H9 (cell line): Measurements from ENCODE around the gene FANCC. TPM values are rescaled to one million over a fixed set of nuclear protein-coding genes. Genes with fewer than 3 reads are reported as not detected.

Experiments used
- DNase-seq: peaks from one replicate; pipeline ENCODE4 v3.0.0-alpha.2; 2017
- H2AFZ ChIP-seq: one replicate; pipeline ENCODE4 v1.6.1; 2013; ENCODE audit warnings: mild to moderate bottlenecking, low read length, control low read depth, moderate library complexity
- H2AK5ac ChIP-seq: 2 replicates; pipeline ENCODE4 v1.6.1; 2013; ENCODE audit warnings: low read length, control low read depth, mixed read lengths; ENCODE audit not compliant: insufficient read length
- H2BK120ac ChIP-seq: one replicate; pipeline ENCODE4 v1.6.1; 2013; ENCODE audit warnings: low read depth, mild to moderate bottlenecking, low read length, control low read depth, inconsistent platforms; ENCODE audit not compliant: poor library complexity, severe bottlenecking
- H2BK12ac ChIP-seq: 2 replicates; pipeline ENCODE4 v1.6.1; 2013; ENCODE audit warnings: low read length, control low read depth, mixed read lengths, low read depth; ENCODE audit not compliant: insufficient read length
- H2BK15ac ChIP-seq: 2 replicates; pipeline ENCODE4 v1.6.1; 2013; ENCODE audit warnings: low read depth, low read length, control low read depth
- H2BK20ac ChIP-seq: one replicate; pipeline ENCODE4 v1.6.1; 2013; ENCODE audit warnings: low read depth, mild to moderate bottlenecking, low read length, control low read depth, inconsistent platforms; ENCODE audit not compliant: poor library complexity, severe bottlenecking
- H2BK5ac ChIP-seq: 2 replicates; pipeline ENCODE4 v1.6.1; 2013; ENCODE audit warnings: low read length, control low read depth, mixed read lengths; ENCODE audit not compliant: insufficient read length
- H3K14ac ChIP-seq: 2 replicates; pipeline ENCODE4 v1.6.1; 2013; ENCODE audit warnings: low read length, control low read depth; ENCODE audit not compliant: insufficient read depth
- H3K18ac ChIP-seq: 2 replicates; pipeline ENCODE4 v1.6.1; 2013; ENCODE audit warnings: low read depth, mild to moderate bottlenecking, mixed read lengths, low read length, control low read depth; ENCODE audit not compliant: insufficient read length
- H3K23ac ChIP-seq: 2 replicates; pipeline ENCODE4 v1.6.1; 2013; ENCODE audit warnings: low read length, control low read depth, mixed read lengths, low read depth; ENCODE audit not compliant: insufficient read length
- H3K23me2 ChIP-seq: 2 replicates; pipeline ENCODE4 v1.6.1; 2013; ENCODE audit warnings: low read depth, mild to moderate bottlenecking, mixed read lengths, low read length, control low read depth; ENCODE audit not compliant: insufficient read length, poor library complexity, severe bottlenecking
- H3K27ac ChIP-seq: 2 replicates; pipeline ENCODE4 v1.5.1; 2013; ENCODE audit warnings: low read length, control low read depth, mixed read lengths, low read depth; ENCODE audit not compliant: insufficient read length
- H3K27me3 ChIP-seq: 2 replicates; pipeline ENCODE4 v1.6.1; 2013; ENCODE audit warnings: low read length, control low read depth, inconsistent platforms; ENCODE audit not compliant: insufficient read depth
- H3K4ac ChIP-seq: 2 replicates; pipeline ENCODE4 v1.6.1; 2013; ENCODE audit warnings: low read depth, mild to moderate bottlenecking, control low read depth, inconsistent platforms, low read length, moderate library complexity
- H3K4me1 ChIP-seq: 2 replicates; pipeline ENCODE4 v1.6.1; 2013; ENCODE audit warnings: low read length, control low read depth, inconsistent platforms; ENCODE audit not compliant: insufficient read depth
- H3K4me2 ChIP-seq: 2 replicates; pipeline ENCODE4 v1.6.1; 2013; ENCODE audit warnings: low read length, control low read depth, mixed read lengths; ENCODE audit not compliant: insufficient read length, insufficient read depth
- H3K56ac ChIP-seq: 2 replicates; pipeline ENCODE4 v1.6.1; 2013; ENCODE audit warnings: low read depth, mild to moderate bottlenecking, mixed read lengths, low read length, control low read depth; ENCODE audit not compliant: insufficient read length
- H3K79me1 ChIP-seq: 2 replicates; pipeline ENCODE4 v1.6.1; 2013; ENCODE audit warnings: low read depth, mild to moderate bottlenecking, moderate library complexity, low read length, control low read depth, inconsistent platforms; ENCODE audit not compliant: insufficient read depth, poor library complexity, severe bottlenecking
- H3K79me2 ChIP-seq: 2 replicates; pipeline ENCODE4 v1.6.1; 2013; ENCODE audit warnings: low read length, control low read depth, inconsistent platforms; ENCODE audit not compliant: insufficient read depth
- H3K9ac ChIP-seq: 2 replicates; pipeline ENCODE4 v1.6.1; 2013; ENCODE audit warnings: low read length, control low read depth, mixed read lengths; ENCODE audit not compliant: insufficient read length; ENCODE audit errors: extremely low read depth
- H3K9me3 ChIP-seq: one replicate; pipeline ENCODE4 v1.6.1; 2013; ENCODE audit warnings: low read depth, low read length, inconsistent platforms; ENCODE audit not compliant: control insufficient read depth
- H3T11ph ChIP-seq: one replicate; pipeline ENCODE4 v1.6.1; 2013; ENCODE audit warnings: mild to moderate bottlenecking, low read length, control low read depth, inconsistent platforms
- H4K20me1 ChIP-seq: one replicate; pipeline ENCODE4 v1.6.1; 2013; ENCODE audit not compliant: control insufficient read depth, insufficient read length, insufficient read depth
- H4K5ac ChIP-seq: 2 replicates; pipeline ENCODE4 v1.6.1; 2013; ENCODE audit warnings: low read depth, mild to moderate bottlenecking, mixed read lengths, low read length, control low read depth; ENCODE audit not compliant: insufficient read length
- H4K8ac ChIP-seq: replicated peaks from 2 replicates; pipeline ENCODE4 v1.6.1; 2013; ENCODE audit warnings: low read length, control low read depth, mixed read lengths, low read depth; ENCODE audit not compliant: insufficient read length
- H4K91ac ChIP-seq: 2 replicates; pipeline ENCODE4 v1.6.1; 2013; ENCODE audit warnings: low read depth, mild to moderate bottlenecking, moderate library complexity, mixed read lengths, low read length, control low read depth; ENCODE audit not compliant: insufficient read length
- H3K27ac Mint-ChIP-seq, 3 experiments: 2 replicates in 2 of 3; 3 replicates in 1 of 3; pipeline ENCODE4 v1.8.0; 2020 to 2021; ENCODE audit warnings: mixed read lengths in 3 of 3, mild to moderate bottlenecking in 1 of 3, moderate library complexity in 1 of 3
- H3K27me3 Mint-ChIP-seq: 2 replicates; pipeline ENCODE4 v1.8.0; 2021; ENCODE audit warnings: low read depth, mild to moderate bottlenecking, moderate library complexity, mixed read lengths
- H3K36me3 Mint-ChIP-seq, 3 experiments: 2 replicates in 2 of 3; 3 replicates in 1 of 3; pipeline ENCODE4 v1.8.0; 2020 to 2021; ENCODE audit warnings: low read depth in 3 of 3, mixed read lengths in 3 of 3; ENCODE audit not compliant: insufficient read depth in 1 of 3
- H3K4me1 Mint-ChIP-seq, 2 experiments: 2 replicates each; pipeline ENCODE4 v1.8.0; 2020; ENCODE audit warnings: mixed read lengths in 2 of 2
- H3K4me3 Mint-ChIP-seq, 2 experiments: 2 replicates in 1 of 2; 3 replicates in 1 of 2; pipeline ENCODE4 v1.8.0; 2020 to 2021; ENCODE audit warnings: mild to moderate bottlenecking in 2 of 2, mixed read lengths in 2 of 2, moderate library complexity in 1 of 2
- H3K9me3 Mint-ChIP-seq, 2 experiments: 2 replicates in 1 of 2; 3 replicates in 1 of 2; pipeline ENCODE4 v1.8.0; 2020; ENCODE audit warnings: mild to moderate bottlenecking in 2 of 2, mixed read lengths in 2 of 2, moderate library complexity in 1 of 2
- CTCF ChIP-seq: fragments of 200-600 bp; sonication (generic); conservative IDR thresholded peaks from 3 replicates; pipeline ENCODE4 v1.8.0; 2021; ENCODE audit warnings: antibody characterized with exemption, mild to moderate bottlenecking
- WGBS: extraction: QIAGEN DNeasy Blood & Tissue Kit; methylation state at CpG from one replicate; pipeline ENCODE4 v1.1.7; 2013; ENCODE audit warnings: missing lambda C conversion rate, low lambda C conversion rate, mixed read lengths; ENCODE audit not compliant: insufficient read length; ENCODE audit errors: extremely low coverage; 5-methylcytosine and 5-hydroxymethylcytosine counted together
- total RNA-seq: library from RNA; stranded (reverse); gene quantifications from 2 replicates; pipeline ENCODE4 v1.2.1, GENCODE V29; 2021

The FANCC gene
- total RNA-seq, 1 experiment from 2014 or later = 14.6 TPM

DNA sequence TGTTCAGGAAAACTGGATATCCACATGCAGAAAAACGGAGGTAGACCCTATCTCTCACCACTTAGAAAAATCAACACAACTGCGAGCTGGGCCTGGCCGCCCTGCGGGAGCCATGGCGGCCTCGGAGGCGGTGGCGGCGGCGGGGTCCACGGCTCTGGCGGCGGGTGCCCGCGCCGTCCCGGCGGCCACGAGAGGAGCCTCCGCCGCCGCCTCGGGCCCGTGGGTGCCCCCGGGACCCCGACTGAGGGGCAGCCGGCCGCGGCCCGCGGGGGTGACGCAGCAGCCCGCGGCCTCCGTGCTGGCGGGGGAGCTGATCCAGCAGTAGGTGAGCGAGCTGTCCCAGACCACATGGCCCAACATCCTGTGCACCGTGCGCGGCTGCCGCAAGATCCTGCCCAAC is 25.3 kb downstream of the FANCC start:
- no peak overlapping the region for H3K4ac ChIP-seq
- no peak overlapping the region for H3K4me3 Mint-ChIP-seq
- no peaks in the 10 kb centered on the region for H3K27me3 Mint-ChIP-seq
- no peak for DNase-seq
- H3K4me2 ChIP-seq = no peak overlapping the region
- H4K5ac ChIP-seq = no peak overlapping the region
- H3K9me3 Mint-ChIP-seq = no peaks in the 10 kb centered on the region
- H3K27ac ChIP-seq = no peak overlapping the region
- H3K9ac ChIP-seq = no peak overlapping the region
- no peak overlapping the region for H2BK15ac ChIP-seq
- no peak overlapping the region for H2BK12ac ChIP-seq
- no peak overlapping the region for H2BK20ac ChIP-seq
- no peak overlapping the region for H3K14ac ChIP-seq
- H4K8ac ChIP-seq = no peak overlapping the region
- H4K20me1 ChIP-seq = no peaks in the 10 kb centered on the region
- H4K91ac ChIP-seq = no peak overlapping the region
- H3K18ac ChIP-seq = no peak overlapping the region
- peaks cover 4% of the 10 kb centered on the region in 2 experiments for H3K4me1 Mint-ChIP-seq
- no peak overlapping the region for H3K27ac Mint-ChIP-seq
- no peaks in the 10 kb centered on the region for H3K23me2 ChIP-seq
- H3T11ph ChIP-seq = no peak overlapping the region
- no peak overlapping the region for H3K23ac ChIP-seq
- no peak overlapping the region for H2BK120ac ChIP-seq
- no peak overlapping the region for H2AK5ac ChIP-seq
- H2AFZ ChIP-seq = no peak overlapping the region
- H3K79me2 ChIP-seq = no peaks in the 10 kb centered on the region
- H3K56ac ChIP-seq = no peak overlapping the region
- H3K4me1 ChIP-seq = no peaks in the 10 kb centered on the region
- no peaks in the 10 kb centered on the region for H3K27me3 ChIP-seq
- 0 out of 7 replicates have a peak, but pooled peaks cover 0 to 2% (median 0%) of the 10 kb centered on the region in 3 experiments for H3K36me3 Mint-ChIP-seq
- no peaks in the 10 kb centered on the region for H3K9me3 ChIP-seq
- no CpG with 5 or more reads among the region's 41 CpGs for WGBS
- H3K79me1 ChIP-seq = peaks cover 3% of the 10 kb centered on the region
- TF ChIP-seq CTCF = no peak
- no peak overlapping the region for H2BK5ac ChIP-seq
